Calu3 (cell line): Measurements from ENCODE around the gene DCANP1. TPM values are rescaled to one million over a fixed set of nuclear protein-coding genes. Genes with fewer than 3 reads are reported as not detected.
"Not testable (repeated sequence)": the region's sequence is repeated elsewhere in the genome, so short reads cannot be mapped to it uniquely, and the experiment has no call there.

Source experiments
- Bru-seq: library from RNA; stranded (reverse); fragments of 400-500 nt; gene quantifications from one replicate; lab custom pipeline; 2021; lab: Mats Ljungman, UMichigan
- BruChase-seq, 2 experiments: library from RNA; stranded (reverse); fragments of 400-500 nt; gene quantifications; one replicate each; lab custom pipeline; 2021; lab: Mats Ljungman, UMichigan
- BruUV-seq: library from RNA; stranded (reverse); fragments of 400-500 nt; replicated peaks from 2 replicates; lab custom pipeline; 2021; lab: Mats Ljungman, UMichigan
- CTCF ChIA-PET: fragments of 300-600 bp; sonication (Branson Sonifier 250); formaldehyde crosslinking; loops from one replicate; lab custom pipeline; 2022; ENCODE audit warnings: antibody characterized with exemption; lab: Charles Lee
- DNase-seq: peaks from one replicate; pipeline ENCODE4 v3.0.0; 2022
- H3K27ac Mint-ChIP-seq: one replicate; pipeline ENCODE4 v1.8.0; 2022; ENCODE audit warnings: mixed read lengths; ENCODE audit not compliant: unreplicated experiment
- H3K27me3 Mint-ChIP-seq: one replicate; pipeline ENCODE4 v1.8.0; 2022; ENCODE audit warnings: mixed read lengths; ENCODE audit not compliant: unreplicated experiment
- H3K36me3 Mint-ChIP-seq: one replicate; pipeline ENCODE4 v1.8.0; 2022; ENCODE audit warnings: mild to moderate bottlenecking, moderate library complexity, mixed read lengths; ENCODE audit not compliant: insufficient read depth, unreplicated experiment
- H3K4me1 Mint-ChIP-seq: one replicate; pipeline ENCODE4 v1.8.0; 2022; ENCODE audit warnings: mild to moderate bottlenecking, low read depth, mixed read lengths; ENCODE audit not compliant: unreplicated experiment
- H3K4me3 Mint-ChIP-seq: one replicate; pipeline ENCODE4 v1.8.0; 2022; ENCODE audit warnings: mild to moderate bottlenecking, low read depth, moderate library complexity, mixed read lengths; ENCODE audit not compliant: unreplicated experiment
- H3K9me3 Mint-ChIP-seq: one replicate; pipeline ENCODE4 v1.8.0; 2022; ENCODE audit warnings: low read depth, mixed read lengths; ENCODE audit not compliant: unreplicated experiment
- CTCF ChIP-seq: fragments of 200-600 bp; IDR thresholded peaks from one replicate; pipeline ENCODE4 v1.8.0; 2022; ENCODE audit warnings: antibody characterized with exemption; ENCODE audit not compliant: unreplicated experiment
- intact Hi-C: fragments of 100-400 bp; cut with micrococcal nuclease; formaldehyde crosslinking; loops from one replicate; pipeline ENCODE4 v1.10.0; 2022; ENCODE audit not compliant: unreplicated experiment
- long read RNA-seq: library from polyadenylated mRNA; stranded (forward); transcript quantifications from one replicate; pipeline ENCODE4 v2.0.0, GENCODE V29; 2022
- total RNA-seq: library from RNA; stranded (reverse); gene quantifications from 2 replicates; pipeline ENCODE4 v1.2.3, GENCODE V29; 2022

Gene DCANP1
- total RNA-seq = not detected in 2 replicates
- not detected for Bru-seq, nascent RNA
- BruChase-seq, experiment 1, labeled RNA remaining after a 6-hour chase = not detected
- not detected for BruChase-seq, experiment 2, labeled RNA remaining after a 2-hour chase
- long read RNA-seq = 0 reads

DNA sequence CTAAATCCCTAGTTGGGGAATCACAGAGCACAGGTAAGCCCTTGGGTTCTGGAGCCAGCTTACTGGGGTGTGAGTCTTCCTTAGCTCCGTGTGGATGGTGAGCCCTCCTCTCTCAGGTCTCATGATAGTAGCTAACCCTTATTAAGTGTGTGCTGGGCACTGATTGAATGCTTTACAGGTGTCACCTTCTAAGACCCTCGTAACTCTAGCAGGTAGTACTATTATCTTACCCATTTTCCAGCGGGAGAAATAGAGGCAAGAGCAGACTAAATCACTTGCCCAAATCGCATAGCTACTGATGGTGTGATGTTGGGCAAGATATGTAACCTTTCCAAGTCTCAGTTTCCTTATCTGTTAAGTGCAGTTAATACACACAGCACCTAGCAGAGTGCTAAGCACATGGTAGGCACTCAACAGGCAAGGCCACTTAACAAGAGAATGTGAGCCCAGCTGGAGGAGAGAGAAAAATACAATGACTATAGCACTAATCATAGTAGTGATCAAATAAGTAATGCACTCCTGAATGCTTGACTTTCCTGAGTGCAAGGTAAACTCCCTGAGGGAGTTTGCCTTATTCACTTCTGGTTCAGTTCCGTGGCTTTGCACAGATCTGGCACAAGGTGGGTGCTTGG is at the start of gene DCANP1:
Gene DCANP1 (minus strand): TSS at position 51 of the 632 bp plus-strand sequence. CDS start 240 bp downstream, outside the sequence.
- Mint-ChIP-seq H3K36me3 (peaks cover 4% of the 10 kb centered on the region), H3K27ac (no peak within 1 kb of the TSS), H3K4me1 (peaks cover 10% of the 10 kb centered on the region), H3K27me3 (peaks cover 83% of the 10 kb centered on the region), H3K9me3 (no peaks in the 10 kb centered on the region), H3K4me3 (no peak within 1 kb of the TSS)
- BruUV-seq = no TSS peak
- intact Hi-C loops = no loop called here
- no peak for DNase-seq
- no peak for TF ChIP-seq CTCF
- CTCF ChIA-PET = interaction anchor here (0.7 kb wide), 1 partner anchor 10 kb away, joined by 3 read pairs; no protein-coding TSS in a partner anchor

DNA sequence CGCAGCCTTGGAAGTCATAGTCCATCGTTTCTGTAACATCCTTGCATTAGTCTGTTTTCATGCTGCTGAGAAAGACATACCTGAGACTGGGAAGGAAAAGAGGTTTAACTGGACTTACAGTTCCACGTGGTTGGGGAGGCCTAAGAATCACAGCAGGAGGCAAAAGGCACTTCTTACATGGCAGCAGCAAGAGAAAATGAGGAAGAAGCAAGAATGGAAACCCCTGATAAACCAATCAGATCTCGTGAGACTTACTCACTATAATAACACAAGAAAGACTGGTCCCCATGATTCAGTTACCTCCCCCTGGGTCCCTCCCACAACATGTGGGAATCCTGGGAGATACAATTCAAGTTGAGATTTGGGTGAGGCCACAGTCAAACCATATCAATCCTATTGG is 48.4 kb upstream of the DCANP1 start:
- H3K4me3 Mint-ChIP-seq, DNase-seq, H3K9me3 Mint-ChIP-seq, BruUV-seq, intact Hi-C loops, H3K27ac Mint-ChIP-seq, CTCF ChIA-PET, H3K36me3 Mint-ChIP-seq: not testable (repeated sequence)
- Mint-ChIP-seq H3K27me3 (peaks cover 73% of the 10 kb centered on the region), H3K4me1 (peaks cover 18% of the 10 kb centered on the region)

DNA sequence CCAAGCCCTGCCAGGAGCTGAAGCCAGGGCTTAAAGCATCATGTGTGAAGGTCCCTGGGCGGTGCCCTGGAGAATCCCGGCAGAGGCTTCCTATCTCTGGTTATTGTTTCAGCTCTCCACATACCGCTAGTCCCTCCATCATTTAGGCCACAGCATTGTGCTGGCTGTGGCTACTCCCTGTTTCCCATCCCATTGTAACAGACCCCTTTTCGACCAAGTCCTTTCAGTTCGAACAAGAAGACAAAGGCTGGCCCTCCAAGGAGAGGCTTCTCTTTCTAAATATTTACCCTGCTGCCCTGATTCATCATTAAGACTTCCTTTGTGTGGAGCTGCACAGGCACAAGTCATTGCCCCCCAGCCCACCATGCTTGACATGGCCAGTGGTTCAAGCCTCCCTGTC is 47.0 kb upstream of the DCANP1 start:
- Mint-ChIP-seq H3K4me1 (peaks cover 18% of the 10 kb centered on the region), H3K27ac (no peak overlapping the region), H3K9me3 (no peaks in the 10 kb centered on the region), H3K27me3 (peaks cover 73% of the 10 kb centered on the region), H3K4me3 (no peak overlapping the region), H3K36me3 (no peaks in the 10 kb centered on the region)
- CTCF ChIA-PET = no interaction called here
- TF ChIP-seq CTCF = no peak
- DNase-seq = no peak
- intact Hi-C loops = no loop called here
- BruUV-seq = no TSS peak

- Mint-ChIP-seq H3K4me1 (peaks cover 18% of the 10 kb centered on the region), H3K4me3 (no peak overlapping the region), H3K36me3 (no peaks in the 10 kb centered on the region), H3K27me3 (peaks cover 73% of the 10 kb centered on the region), H3K27ac (no peak overlapping the region), H3K9me3 (no peaks in the 10 kb centered on the region)
- intact Hi-C loops = no loop called here
- DNase-seq = no peak
- BruUV-seq = no TSS peak
- TF ChIP-seq CTCF = no peak
- CTCF ChIA-PET = no interaction called here
Measured at GRCh38 chr5:135493406-135494180, 46.4 kb upstream of the DCANP1 start.
